Uterus (tissue), 4 donors: ENCODE results near the gene WDR38. TPM values are rescaled to one million over a fixed set of nuclear protein-coding genes. Genes with fewer than 3 reads are reported as not detected.

Experiments
- DNase-seq, 2 donors: peaks; one replicate each; pipeline ENCODE4 v3.0.0-alpha.2; 2019 to 2020
- H3K27ac ChIP-seq, 2 donors: fragments of 200-600 bp; sonication (generic); 1 replicate in 1 of 2; 2 replicates in 1 of 2; pipeline ENCODE4 v1.5.1; 2016 to 2018
- H3K27me3 ChIP-seq, 2 donors: fragments of 200-600 bp; sonication (generic); one replicate each; pipeline ENCODE4 v1.5.1; 2018 to 2019; ENCODE audit warnings: control low read depth in 1 of 2
- H3K36me3 ChIP-seq, 2 donors: fragments of 200-600 bp; sonication (generic); one replicate each; pipeline ENCODE4 v1.5.1; 2019; ENCODE audit warnings: control low read depth in 1 of 2
- H3K4me1 ChIP-seq, 2 donors: fragments of 200-600 bp; sonication (generic); one replicate each; pipeline ENCODE4 v1.5.1; 2018 to 2019; ENCODE audit warnings: control low read depth in 1 of 2
- H3K4me3 ChIP-seq, 2 donors: fragments of 200-600 bp; sonication (generic); 1 replicate in 1 of 2; 2 replicates in 1 of 2; pipeline ENCODE4 v1.5.1; 2018 to 2019; ENCODE audit warnings: mild to moderate bottlenecking in 1 of 2
- H3K9me3 ChIP-seq, 2 donors: fragments of 200-600 bp; sonication (generic); one replicate each; pipeline ENCODE4 v1.5.1; 2019; ENCODE audit warnings: control low read depth in 1 of 2
- CTCF ChIP-seq, 4 experiments: fragments of 200-600 bp in 2 of 4; fragments of 450-650 bp in 2 of 4; sonication (generic) in 2 of 4; IDR thresholded peaks; one replicate each; pipeline ENCODE4 v1.5.1; 2016 to 2019; ENCODE audit warnings: antibody characterized with exemption in 4 of 4, mild to moderate bottlenecking in 2 of 4, moderate library complexity in 1 of 4
- POLR2A ChIP-seq, 2 donors: fragments of 450-650 bp; IDR thresholded peaks; one replicate each; pipeline ENCODE4 v1.6.1; 2016; ENCODE audit warnings: antibody characterized with exemption in 2 of 2, mild to moderate bottlenecking in 1 of 2, moderate library complexity in 1 of 2
- intact Hi-C: fragments of 100-400 bp; cut with DNase I; formaldehyde crosslinking; loops from one replicate; pipeline ENCODE4 v1.15.1; 2023; ENCODE audit warnings: low total_unique reads
- small RNA-seq: library from RNA; depleted of rRNA; stranded (forward); fragments of <200 nt; gene quantifications from one replicate; pipeline ENCODE3, GENCODE V24; 2016
- total RNA-seq, 4 donors: library from RNA; depleted of rRNA in 3 of 4; stranded (reverse); fragments of >200 nt in 3 of 4; gene quantifications; one replicate each; pipeline versions ENCODE4 v1.1.0 to v1.2.4, GENCODE V29; 2014 to 2023
- donor health status: DM: yes; HTN: yes; CAD: no.

The WDR38 gene
- total RNA-seq, 4 donors from 2014 or later, result 0.79 to 1.9 TPM; not detected in 2

DNA sequence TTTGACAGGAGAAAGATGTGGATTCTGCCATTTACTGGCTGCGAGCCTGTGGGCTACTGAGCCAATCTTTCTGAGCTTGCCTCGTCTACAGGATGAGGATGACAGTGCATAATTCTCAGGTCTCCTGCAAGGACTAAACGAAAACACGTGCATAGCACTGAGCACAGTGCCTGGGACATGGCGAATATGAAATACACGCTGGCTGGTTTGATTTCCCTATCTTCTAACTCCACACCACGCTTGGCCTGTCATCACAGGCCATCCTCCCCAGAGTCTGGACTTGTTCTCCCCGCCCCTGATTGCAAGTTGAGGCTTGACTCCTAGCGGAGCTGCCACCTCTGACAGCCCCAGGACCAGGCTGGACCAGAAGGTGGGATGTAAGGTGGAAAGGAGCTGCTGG is 46.6 kb downstream of the WDR38 start:
- Histone ChIP-seq H3K4me1 (no peaks in the 10 kb centered on the region), H3K27ac (no peak overlapping the region), H3K4me3 (no peak overlapping the region), H3K36me3 (no peaks in the 10 kb centered on the region), H3K27me3 (no peaks in the 10 kb centered on the region), H3K9me3 (no peaks in the 10 kb centered on the region)
- intact Hi-C loops, result no loop called here
- TF ChIP-seq POLR2A (IDR thresholded peaks at IDR 0.05), result no peak
- no peak for TF ChIP-seq CTCF (IDR thresholded peaks at IDR 0.05)
- no peak for DNase-seq

- H3K27ac ChIP-seq, result no peak overlapping the region
- TF ChIP-seq CTCF (IDR thresholded peaks at IDR 0.05), result no peak
- no peak for TF ChIP-seq POLR2A (IDR thresholded peaks at IDR 0.05)
- H3K4me3 ChIP-seq, result no peak overlapping the region
Measured at GRCh38 chr9:124906966-124907365, 53.7 kb downstream of the WDR38 start.

More at GRCh38 chr9:124906966-124907365, 53.7 kb downstream of the WDR38 start:
- intact Hi-C loops, result no loop called here
- H3K4me1 ChIP-seq, result no peaks in the 10 kb centered on the region
- H3K27me3 ChIP-seq, result no peaks in the 10 kb centered on the region
- H3K9me3 ChIP-seq, result no peaks in the 10 kb centered on the region
- DNase-seq, result no peak
- no peaks in the 10 kb centered on the region for H3K36me3 ChIP-seq

Small RNA genes within 50 kb of the gene (small RNA-seq; reads per million reads assigned to genes)
- not detected for gene RNU4-82P

Other genes with a start within 250 kb of the WDR38 start
- gene NR6A1, start 82.1 kb upstream of the WDR38 start, total RNA-seq, result 1 to 10 TPM in 2 of 4 donors, under 1 TPM in 1, not detected in 1; under 0.01 to 2.6 (median 1.3) TPM
- gene OLFML2A, start 76.3 kb upstream of the WDR38 start, total RNA-seq, result 10 to 100 TPM; 21.3 to 86.5 (median 71.8) TPM
- 1,000 to 10,000 TPM in 3 of 4 donors, 100 to 1,000 TPM in 1; 913 to 5,275 (median 2,170) TPM for gene RPL35, start 8.5 kb downstream of the WDR38 start, total RNA-seq
- gene ARPC5L, start 8.7 kb downstream of the WDR38 start, total RNA-seq, result 10 to 100 TPM in 1 of 4 donors, 1 to 10 TPM in 3; 1.0 to 18.3 (median 5.6) TPM
- gene GOLGA1, start 87.6 kb downstream of the WDR38 start, total RNA-seq, result 10 to 100 TPM in 3 of 4 donors, 1 to 10 TPM in 1; 6.7 to 25.7 (median 15.4) TPM